GM12878 (cell line): ENCODE results near the gene SLC19A1. TPM values are rescaled to one million over a fixed set of nuclear protein-coding genes. Genes with fewer than 3 reads are reported as not detected.
"Not testable (repeated sequence)": the region's sequence is repeated elsewhere in the genome, so short reads cannot be mapped to it uniquely, and the experiment has no call there.

Source experiments
- ATAC-seq: fragments of 200-7000 bp; cut with Tn5 transposase; 3 replicates; pipeline ENCODE4 v1.9.1; 2020; ENCODE audit warnings: mild to moderate bottlenecking, moderate library complexity
- BruUV-seq: library from RNA; stranded (reverse); fragments of 400-500 nt; replicated peaks from 2 replicates; lab custom pipeline; 2021; lab: Mats Ljungman, UMichigan
- CTCF ChIA-PET: fragments of 300-600 bp; sonication (Branson Sonifier 250); formaldehyde crosslinking; extraction: SDS; loops from one replicate; lab custom pipeline; 2021; ENCODE audit warnings: inconsistent platforms; lab: Yijun Ruan, JAX
- POLR2A ChIA-PET: fragments of 350-600 bp; formaldehyde crosslinking; extraction: SDS; loops from one replicate; lab custom pipeline; 2021; ENCODE audit warnings: inconsistent platforms; lab: Charles Lee
- RAD21 ChIA-PET: fragments of 300-600 bp; sonication (Branson Sonifier 250); formaldehyde crosslinking; loops from one replicate; lab custom pipeline; 2023; ENCODE audit warnings: antibody characterized with exemption; ENCODE audit not compliant: unreplicated experiment; lab: Charles Lee
- SMC1A ChIA-PET: fragments of 300-600 bp; sonication (Branson Sonifier 250); formaldehyde crosslinking; loops from one replicate; lab custom pipeline; 2023; ENCODE audit not compliant: unreplicated experiment, uncharacterized antibody; lab: Charles Lee
- DNase-seq: peaks from one replicate; pipeline ENCODE4 v3.0.0-alpha.2; 2011; ENCODE audit warnings: low read depth, low spot score
- FAIRE-seq: peaks from 3 replicates; lab custom pipeline; 2011; peaks lifted over from hg19 to GRCh38; lab: Jason Lieb, UNC
- H2AFZ ChIP-seq: 2 replicates; pipeline ENCODE4 v1.6.0; 2011; ENCODE audit warnings: low read depth, low read length, control low read depth; ENCODE audit not compliant: control insufficient read depth
- H3K27ac ChIP-seq: 2 replicates; pipeline ENCODE4 v1.5.1; 2011; ENCODE audit warnings: control low read depth; ENCODE audit not compliant: control insufficient read depth, insufficient read depth
- H3K27me3 ChIP-seq, 2 experiments: replicated peaks in 1 of 2; 2 replicates each; pipeline versions ENCODE4 v1.6.0 to v1.6.1; 2011; ENCODE audit warnings: low read length in 1 of 2; ENCODE audit not compliant: control insufficient read depth in 2 of 2, insufficient read depth in 2 of 2
- H3K36me3 ChIP-seq, 2 experiments: 2 replicates each; pipeline ENCODE4 v1.5.1; 2011; ENCODE audit warnings: low read length in 1 of 2; ENCODE audit not compliant: control insufficient read depth in 2 of 2, insufficient read depth in 2 of 2
- H3K4me1 ChIP-seq: 2 replicates; pipeline ENCODE4 v1.6.1; 2011; ENCODE audit warnings: mild to moderate bottlenecking, low read length, moderate library complexity, mixed read lengths; ENCODE audit not compliant: control insufficient read depth, insufficient read depth
- H3K4me2 ChIP-seq: 2 replicates; pipeline ENCODE4 v1.6.0; 2011; ENCODE audit warnings: control low read depth; ENCODE audit not compliant: control insufficient read depth, insufficient read depth
- H3K4me3 ChIP-seq: fragments of 200-600 bp; sonication (generic); 2 replicates; pipeline ENCODE4 v1.5.1; 2016
- H3K79me2 ChIP-seq: 2 replicates; pipeline ENCODE4 v1.6.0; 2011; ENCODE audit warnings: low read length; ENCODE audit not compliant: control insufficient read depth, insufficient read depth
- H3K9ac ChIP-seq: 2 replicates; pipeline ENCODE4 v1.8.0; 2011; ENCODE audit warnings: low read length, control low read depth, mixed read lengths; ENCODE audit not compliant: control insufficient read depth, insufficient read depth
- H3K9me3 ChIP-seq: replicated peaks from 3 replicates; pipeline ENCODE4 v1.5.1; 2011; ENCODE audit warnings: mild to moderate bottlenecking, low read length; ENCODE audit not compliant: control insufficient read depth, insufficient read depth
- H4K20me1 ChIP-seq: 2 replicates; pipeline ENCODE4 v1.6.0; 2011; ENCODE audit not compliant: control insufficient read depth, insufficient read depth
- CEBPB ChIP-seq, 2 experiments: fragments of 150-350 bp in 1 of 2; IDR thresholded peaks; 2 replicates each; pipeline ENCODE4 v1.6.1; 2012 to 2014; ENCODE audit warnings: low read depth in 2 of 2, low read length in 2 of 2, borderline replicate concordance in 1 of 2, inconsistent platforms in 1 of 2
- GATAD2B ChIP-seq: fragments of 450-650 bp; conservative IDR thresholded peaks from 2 replicates; pipeline ENCODE4 v1.6.1; 2017; ENCODE audit warnings: low read depth, mild to moderate bottlenecking, moderate library complexity
- IKZF2 ChIP-seq, 2 experiments: fragments of 450-650 bp; IDR thresholded peaks; 2 replicates each; pipeline ENCODE4 v1.6.1; 2017; ENCODE audit warnings: mild to moderate bottlenecking in 2 of 2, moderate library complexity in 2 of 2
- KLF5 ChIP-seq: fragments of 450-650 bp; IDR thresholded peaks from 2 replicates; pipeline ENCODE4 v1.6.1; 2014; ENCODE audit warnings: mild to moderate bottlenecking; ENCODE audit not compliant: partially characterized antibody
- NFXL1 ChIP-seq: fragments of 450-650 bp; IDR thresholded peaks from 2 replicates; pipeline ENCODE4 v1.6.1; 2017; ENCODE audit warnings: antibody characterized with exemption, mild to moderate bottlenecking, borderline replicate concordance
- NRF1 ChIP-seq: conservative IDR thresholded peaks from 2 replicates; pipeline ENCODE4 v1.6.1; 2011; ENCODE audit warnings: mild to moderate bottlenecking, low read depth, low read length, improper control_type of control experiment
- PBX3 ChIP-seq: IDR thresholded peaks from 2 replicates; pipeline ENCODE4 v1.6.1; 2011; ENCODE audit warnings: mild to moderate bottlenecking, low read depth, low read length, moderate library complexity; ENCODE audit not compliant: insufficient replicate concordance
- SREBF2 ChIP-seq: IDR thresholded peaks from 2 replicates; pipeline ENCODE4 v1.6.1; 2012; ENCODE audit warnings: mild to moderate bottlenecking, low read length
- STAT3 ChIP-seq: IDR thresholded peaks from 2 replicates; pipeline ENCODE4 v1.6.1; 2011; ENCODE audit warnings: low read depth, low read length, improper control_type of control experiment
- TCF3 ChIP-seq: IDR thresholded peaks from 2 replicates; pipeline ENCODE4 v1.6.1; 2012; ENCODE audit warnings: low read depth, mild to moderate bottlenecking, low read length, borderline replicate concordance; ENCODE audit not compliant: insufficient read depth
- ZNF207 ChIP-seq: fragments of 450-650 bp; IDR thresholded peaks from 2 replicates; pipeline ENCODE4 v1.6.1; 2014; ENCODE audit warnings: antibody characterized with exemption, mild to moderate bottlenecking, borderline replicate concordance
- ZNF217 ChIP-seq: fragments of 450-650 bp; IDR thresholded peaks from 2 replicates; pipeline ENCODE4 v1.6.1; 2017; ENCODE audit warnings: antibody characterized with exemption, mild to moderate bottlenecking
- WGBS: methylation state at CpG from one replicate; pipeline ENCODE4 v1.1.6; 2016; ENCODE audit warnings: low lambda C conversion rate; ENCODE audit not compliant: insufficient replicate concordance, insufficient coverage; ENCODE audit errors: missing lambda C conversion rate; 5-methylcytosine and 5-hydroxymethylcytosine counted together
- in situ Hi-C: fragments of 300-500 bp; cut with MboI; formaldehyde crosslinking; loops from 9 replicates; pipeline ENCODE4 v1.14.3; 2018; ENCODE audit warnings: mixed read lengths
- intact Hi-C: fragments of 100-400 bp; cut with micrococcal nuclease; formaldehyde crosslinking; loops from one replicate; pipeline ENCODE4 v1.14.2; 2022; ENCODE audit not compliant: unreplicated experiment
- polyA plus RNA-seq, 11 experiments: library from polyadenylated mRNA; depleted of rRNA in 4 of 11; unstranded in 6 of 11; stranded (reverse) in 5 of 11; fragments of >200 nt; fragmentation: Nextera tagmentation in 4 of 11; fragmentation: Illumina TruSeq in 1 of 11; extraction: Ambion mirVana in 4 of 11; extraction: Trizol in 1 of 11; gene quantifications; 1 replicate in 1 of 11; 2 replicates in 10 of 11; pipeline versions ENCODE4 v1.2.1 to v1.2.3, GENCODE V29; 2011 to 2016; ENCODE audit warnings: inconsistent platforms in 2 of 11, missing spikeins in 2 of 11, low read depth in 1 of 11
- total RNA-seq, 4 experiments: library from RNA; depleted of rRNA in 3 of 4; stranded (reverse); fragments of >200 nt in 3 of 4; fragmentation: Illumina TruSeq in 1 of 4; extraction: Trizol in 1 of 4; gene quantifications; 2 replicates each; pipeline versions ENCODE4 v1.2.1 to v1.2.3, GENCODE V29; 2013 to 2021

Gene SLC19A1
- total and polyA plus RNA-seq, 10 of the 15 experiments (the other 5 are each of a cell fraction or from before 2014, with no cell fraction given) = 0.42 to 49.7 (median 12.2) TPM

GRCh38 chr21:45527151-45527999 lies 14.9 kb downstream of the SLC19A1 start:
- SMC1A ChIA-PET = not testable (repeated sequence)
- peak; percentile 73 for TF ChIP-seq PBX3
- TF ChIP-seq, all 136 proteins: peak for 1; not testable (repeated sequence) for 135
- intact Hi-C loops, H3K9ac ChIP-seq, BruUV-seq, H4K20me1 ChIP-seq, POLR2A ChIA-PET, RAD21 ChIA-PET, in situ Hi-C loops, DNase-seq, H3K27me3 ChIP-seq, H3K27ac ChIP-seq, H2AFZ ChIP-seq, H3K4me2 ChIP-seq, ATAC-seq, H3K9me3 ChIP-seq, H3K4me3 ChIP-seq, CTCF ChIA-PET, FAIRE-seq, H3K79me2 ChIP-seq, H3K4me1 ChIP-seq: not testable (repeated sequence)
- peaks cover 3 to 35% of the 10 kb centered on the region in 2 experiments for H3K36me3 ChIP-seq
- WGBS = 84% methylated on average over 13 of the region's 19 CpGs

GRCh38 chr21:45525910-45526306 lies 16.3 kb downstream of the SLC19A1 start:
- no TSS peak for BruUV-seq
- no peak overlapping the region for H2AFZ ChIP-seq
- TF ChIP-seq IKZF2 (IDR thresholded peaks at IDR 0.05) = no peak
- TF ChIP-seq ZNF207 = no peak
- TF ChIP-seq STAT3 = no peak
- no peak for TF ChIP-seq NRF1
- no peak for TF ChIP-seq CEBPB (IDR thresholded peaks at IDR 0.05; ENCODE audit: borderline replicate concordance in 1 of 2, low read depth in 2 of 2, low read length in 2 of 2)
- TF ChIP-seq ZNF217 = no peak
- no peak for TF ChIP-seq KLF5
- no peak for TF ChIP-seq TCF3
- no peak for TF ChIP-seq SREBF2
- TF ChIP-seq NFXL1 = no peak
- TF ChIP-seq GATAD2B = no peak

More at GRCh38 chr21:45525910-45526306, 16.3 kb downstream of the SLC19A1 start:
- intact Hi-C loops (no loop called here), in situ Hi-C loops (no loop called here)
- CTCF ChIA-PET = no interaction called here
- WGBS = 97% methylated on average over 11 of the region's 11 CpGs
- H3K27ac ChIP-seq = no peak overlapping the region
- no peak for DNase-seq
- ATAC-seq = no peak
- no peaks in the 10 kb centered on the region; the same call in 1 of the 2 replicates for H3K79me2 ChIP-seq
- no peak overlapping the region for H3K4me3 ChIP-seq
- peaks cover 3% of the 10 kb centered on the region; the same call in 2 of the 3 replicates for H3K9me3 ChIP-seq
- H3K4me2 ChIP-seq = no peak overlapping the region
- POLR2A ChIA-PET = no interaction called here
- H3K36me3 ChIP-seq = peaks cover 6 to 29% of the 10 kb centered on the region in 2 experiments
- no peaks in the 10 kb centered on the region for H3K27me3 ChIP-seq
- SMC1A ChIA-PET = no interaction called here
- H3K4me1 ChIP-seq = no peaks in the 10 kb centered on the region
- RAD21 ChIA-PET = no interaction called here
- no peak overlapping the region for H3K9ac ChIP-seq
- H4K20me1 ChIP-seq = no peaks in the 10 kb centered on the region
- FAIRE-seq = no peak
